Raji (cell line): ENCODE results near the gene LAMC3.

ENCODE experiments used
- POLR2A ChIP-seq: IDR thresholded peaks from 2 replicates; pipeline ENCODE4 v1.6.1; 2011; ENCODE audit warnings: low read depth, low read length, control low read depth; ENCODE audit not compliant: insufficient read depth

The LAMC3 gene

GRCh38 chr9:131104016-131104740, 95.2 kb downstream of the LAMC3 start:
- no peak for TF ChIP-seq POLR2A

- TF ChIP-seq POLR2A, result no peak
These were observed 97.0 kb downstream of the LAMC3 start for GRCh38 chr9:131105952-131106351.

GRCh38 chr9:131107760-131108159, 98.8 kb downstream of the LAMC3 start:
- TF ChIP-seq POLR2A, result no peak

- no peak for TF ChIP-seq POLR2A
These were observed 102.3 kb downstream of the LAMC3 start for GRCh38 chr9:131111186-131111853.

GRCh38 chr9:131111854-131112311, 102.9 kb downstream of the LAMC3 start:
- no peak for TF ChIP-seq POLR2A

- no peak for TF ChIP-seq POLR2A
These were observed 103.6 kb downstream of the LAMC3 start for GRCh38 chr9:131112374-131113154.

GRCh38 chr9:131113655-131114054, 104.7 kb downstream of the LAMC3 start:
- TF ChIP-seq POLR2A, result no peak

GRCh38 chr9:131114084-131114535, 105.1 kb downstream of the LAMC3 start:
- TF ChIP-seq POLR2A, result no peak

- TF ChIP-seq POLR2A, result no peak
These were observed 107.5 kb downstream of the LAMC3 start for GRCh38 chr9:131116281-131117120.

- TF ChIP-seq POLR2A, result no peak
These were observed 108.3 kb downstream of the LAMC3 start for GRCh38 chr9:131117121-131117761.

- TF ChIP-seq POLR2A, result no peak
These were observed 108.8 kb downstream of the LAMC3 start for GRCh38 chr9:131117762-131118145.

GRCh38 chr9:131119600-131119999, 110.6 kb downstream of the LAMC3 start:
- TF ChIP-seq POLR2A, result no peak

GRCh38 chr9:131120620-131121228, 111.8 kb downstream of the LAMC3 start:
- no peak for TF ChIP-seq POLR2A

- TF ChIP-seq POLR2A, result no peak
These were observed 112.4 kb downstream of the LAMC3 start for GRCh38 chr9:131121346-131121745.

GRCh38 chr9:131122158-131122557, 113.2 kb downstream of the LAMC3 start:
- TF ChIP-seq POLR2A, result no peak

GRCh38 chr9:131125038-131125287, 116.0 kb downstream of the LAMC3 start:
- no peak for TF ChIP-seq POLR2A
